Dermis blood vessel endothelial cell (primary cell): ENCODE measurements around the gene GOLGA6L22. TPM values are rescaled to one million over a fixed set of nuclear protein-coding genes. Genes with fewer than 3 reads are reported as not detected.
"Not testable (repeated sequence)": the region's sequence is repeated elsewhere in the genome, so short reads cannot be mapped to it uniquely, and the experiment has no call there.

Experiments
- DNase-seq: peaks from one replicate; pipeline ENCODE4 v3.0.0; 2010
- total RNA-seq: library from RNA; depleted of rRNA; stranded (reverse); fragments of >200 nt; gene quantifications from 2 replicates; pipeline ENCODE4 v1.2.3, GENCODE V29; 2014

The GOLGA6L22 gene
- not detected in 2 replicates for total RNA-seq

GRCh38 chr15:22458603-22459002, at the start of gene GOLGA6L22:
Gene GOLGA6L22, plus strand, starts transcription at chr15:22458903. Its CDS starts 91 bp downstream, at chr15:22458994.
- not testable (repeated sequence) for DNase-seq

GRCh38 chr15:22417288-22417687, 41.4 kb upstream of the GOLGA6L22 start:
- not testable (repeated sequence) for DNase-seq

- DNase-seq: not testable (repeated sequence)
These were observed 40.9 kb upstream of the GOLGA6L22 start for GRCh38 chr15:22417795-22418194.

- DNase-seq: not testable (repeated sequence)
These were observed 40.5 kb upstream of the GOLGA6L22 start for GRCh38 chr15:22418212-22418611.

GRCh38 chr15:22418666-22419065, 40.0 kb upstream of the GOLGA6L22 start:
- DNase-seq: not testable (repeated sequence)

GRCh38 chr15:22420340-22420739, 38.4 kb upstream of the GOLGA6L22 start:
- DNase-seq: not testable (repeated sequence)

GRCh38 chr15:22429426-22429825, 29.3 kb upstream of the GOLGA6L22 start:
- not testable (repeated sequence) for DNase-seq

GRCh38 chr15:22431687-22432086, 27.0 kb upstream of the GOLGA6L22 start:
- not testable (repeated sequence) for DNase-seq

- peak; percentile 76 for DNase-seq
These were observed 35.9 kb downstream of the GOLGA6L22 start for GRCh38 chr15:22494490-22495113.

GRCh38 chr15:22497200-22497599, 38.5 kb downstream of the GOLGA6L22 start:
- not testable (repeated sequence) for DNase-seq

GRCh38 chr15:22498220-22498925, 39.7 kb downstream of the GOLGA6L22 start:
- DNase-seq: not testable (repeated sequence)

- not testable (repeated sequence) for DNase-seq
These were observed 43.6 kb downstream of the GOLGA6L22 start for GRCh38 chr15:22502272-22502671.

- not testable (repeated sequence) for DNase-seq
These were observed 48.3 kb downstream of the GOLGA6L22 start for GRCh38 chr15:22506959-22507358.

GRCh38 chr15:22516140-22516539, 57.4 kb downstream of the GOLGA6L22 start:
- DNase-seq: not testable (repeated sequence)
